Measurements from ENCODE around the gene FCER1G. TPM values are rescaled to one million over a fixed set of nuclear protein-coding genes. Genes with fewer than 3 reads are reported as not detected.

Gene FCER1G
- total and polyA plus RNA-seq, 2 donors (not counting 3 experiments of a cell fraction or from before 2014, with no cell fraction given), result 1.1 to 1.6 TPM

DNA sequence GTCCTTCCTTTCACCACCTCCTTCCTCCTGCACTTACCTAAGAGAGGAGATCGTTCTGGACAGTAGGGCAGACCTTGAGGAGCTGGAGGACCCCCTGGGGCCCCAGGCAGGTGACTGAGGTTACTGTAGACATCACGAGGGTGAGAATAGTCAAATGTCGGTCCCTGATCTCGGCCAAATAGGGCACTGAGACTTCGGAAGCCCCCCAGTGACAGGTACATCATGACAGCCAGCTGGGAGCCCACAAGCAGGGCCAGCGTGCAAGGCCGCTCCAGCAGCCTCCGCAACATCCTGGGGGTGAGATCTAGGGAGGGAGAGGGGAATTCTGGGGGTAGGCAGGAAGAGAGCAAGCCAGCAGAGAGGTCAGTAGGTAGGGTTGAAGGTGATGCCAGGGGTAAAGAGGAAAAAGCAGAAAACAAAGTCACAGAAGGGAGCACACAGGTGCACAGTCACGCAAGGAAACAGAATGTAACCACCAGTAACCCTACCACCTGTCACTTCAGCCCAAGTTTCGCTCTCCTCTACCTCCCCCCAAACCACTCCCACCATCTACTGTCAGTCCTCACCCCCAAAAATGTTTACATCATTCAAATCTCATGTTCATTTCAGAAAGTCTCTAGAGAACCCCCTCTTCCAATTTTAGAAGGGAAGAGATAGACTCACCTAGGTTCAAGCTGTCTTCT, 39.2 kb upstream of the FCER1G start:
- H3K4me3 ChIP-seq (replicated peaks in 1 of 3; ENCODE audit: insufficient read depth in 1 of 3, low read depth in 1 of 3, low read length in 3 of 3), result no peak overlapping the region
- DNase-seq (ENCODE audit: low read depth, low spot score), result no peak
- POLR2A ChIA-PET, result interaction anchor here (1.0 kb wide), 1 partner anchor 10 kb away, joined by 4 read pairs; no protein-coding TSS in a partner anchor
- H3K4me1 ChIP-seq (ENCODE audit: control insufficient read depth, extremely low read depth, insufficient read depth, low read length), result peaks cover 11% of the 10 kb centered on the region
- dilution Hi-C loops (cut with MboI; ENCODE audit: extremely low pct_ligation_motif_present, low sequenced_read_pairs), result no loop called here
- intact Hi-C loops (cut with micrococcal nuclease), result no loop called here
- CTCF ChIA-PET, result interaction anchor here (1.0 to 2.5 kb wide), 3 partner anchors 8 to 199 kb away, joined by 3 to 10 read pairs (median 3); partner anchors contain the start of gene PPOX
- no peaks in the 10 kb centered on the region for H3K9me1 ChIP-seq (replicated peaks; ENCODE audit: control insufficient read depth, extremely low read depth, insufficient read depth, low read length)
- TF ChIP-seq POLR2AphosphoS5 (IDR thresholded peaks at IDR 0.05; ENCODE audit: insufficient read depth, low read depth, low read length) (no peak), POLR2A (IDR thresholded peaks at IDR 0.05; ENCODE audit: low read depth, low read length) (no peak), CTCF (IDR thresholded peaks at IDR 0.05; ENCODE audit: extremely low read depth in 1 of 2, insufficient read depth in 1 of 2, low read depth in 1 of 2, low read length in 2 of 2) (no peak), JUN (IDR thresholded peaks at IDR 0.05; ENCODE audit: borderline replicate concordance, insufficient read depth, insufficient read length, low read depth) (no peak)
- TF ChIP-seq, protein P1, sequence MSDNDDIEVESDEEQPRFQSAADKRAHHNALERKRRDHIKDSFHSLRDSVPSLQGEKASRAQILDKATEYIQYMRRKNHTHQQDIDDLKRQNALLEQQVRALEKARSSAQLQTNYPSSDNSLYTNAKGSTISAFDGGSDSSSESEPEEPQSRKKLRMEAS (IDR thresholded peaks at IDR 0.05; ENCODE audit: insufficient read depth, insufficient read length), result no peak
- H3K36me3 ChIP-seq (ENCODE audit: control insufficient read depth in 2 of 2, extremely low read depth in 1 of 2, insufficient read depth in 2 of 2, low read length in 2 of 2), result peaks cover 9 to 13% of the 10 kb centered on the region in 2 experiments
- no TSS peak for BruUV-seq (replicated peaks)
- H3K9ac ChIP-seq (replicated peaks; ENCODE audit: extremely low read depth, insufficient read depth, low read length), result no peak overlapping the region
- H3K27ac ChIP-seq (ENCODE audit: insufficient read depth, low read depth, low read length), result no peak overlapping the region
- H3K79me2 ChIP-seq (ENCODE audit: control insufficient read depth, insufficient read depth, low read length), result peaks cover 8% of the 10 kb centered on the region
- H4K20me1 ChIP-seq (replicated peaks; ENCODE audit: control insufficient read depth, extremely low read depth, insufficient read depth, low read length), result no peaks in the 10 kb centered on the region
- H3K4me2 ChIP-seq (ENCODE audit: insufficient read depth, low read length), result peak overlapping the region; percentile 79
- FAIRE-seq, result no peak
- H3K27me3 ChIP-seq (ENCODE audit: control insufficient read depth in 2 of 2, insufficient read depth in 2 of 2, low read length in 2 of 2), result no peaks in the 10 kb centered on the region
- H2AFZ ChIP-seq (ENCODE audit: low read depth, low read length), result no peak overlapping the region
- no peaks in the 10 kb centered on the region for H3K9me3 ChIP-seq (replicated peaks; ENCODE audit: control insufficient read depth, insufficient read depth, low read length)

Data from endothelial cell of umbilical vein (primary cell).